HEK293T (cell line): ENCODE results near the gene SEC61A1.

Experiments used
- CTCF ChIA-PET: fragments of 350-600 bp; formaldehyde crosslinking; extraction: SDS; loops from one replicate; lab custom pipeline; 2021; ENCODE audit warnings: antibody characterized with exemption, inconsistent platforms; lab: Yijun Ruan, JAX
- POLR2A ChIA-PET: fragments of 350-600 bp; formaldehyde crosslinking; extraction: SDS; loops from one replicate; lab custom pipeline; 2020; ENCODE audit warnings: antibody characterized with exemption, inconsistent platforms; lab: Yijun Ruan, JAX
- DNase-seq: peaks from one replicate; pipeline ENCODE4 v3.0.0; 2012; ENCODE audit warnings: mixed read lengths; ENCODE audit errors: extremely low spot score
- ARNT ChIP-seq: fragments of 450-650 bp; IDR thresholded peaks from 2 replicates; pipeline ENCODE4 v1.6.1; 2017; ENCODE audit warnings: mild to moderate bottlenecking
- BHLHE40 ChIP-seq: fragments of 450-650 bp; IDR thresholded peaks from 2 replicates; pipeline ENCODE4 v1.6.1; 2016; ENCODE audit warnings: mild to moderate bottlenecking, moderate library complexity, borderline replicate concordance
- CTBP1 ChIP-seq: fragments of 450-650 bp; IDR thresholded peaks from 2 replicates; pipeline ENCODE4 v1.6.1; 2016; ENCODE audit warnings: borderline replicate concordance
- ELF4 ChIP-seq: fragments of 450-650 bp; IDR thresholded peaks from 2 replicates; pipeline ENCODE4 v1.6.1; 2017; ENCODE audit warnings: antibody characterized with exemption
- FOXA1 ChIP-seq: fragments of 450-650 bp; IDR thresholded peaks from 2 replicates; pipeline ENCODE4 v1.6.1; 2016; ENCODE audit warnings: mild to moderate bottlenecking
- FOXK2 ChIP-seq: fragments of 450-650 bp; IDR thresholded peaks from 2 replicates; pipeline ENCODE4 v1.6.1; 2016; ENCODE audit warnings: mild to moderate bottlenecking
- FOXM1 ChIP-seq: fragments of 450-650 bp; IDR thresholded peaks from 2 replicates; pipeline ENCODE4 v1.6.1; 2017; ENCODE audit warnings: mild to moderate bottlenecking, borderline replicate concordance
- HDGF ChIP-seq: fragments of 450-650 bp; IDR thresholded peaks from 2 replicates; pipeline ENCODE4 v1.6.1; 2017; ENCODE audit warnings: antibody characterized with exemption, borderline replicate concordance
- L3MBTL2 ChIP-seq: fragments of 450-650 bp; conservative IDR thresholded peaks from 2 replicates; pipeline ENCODE4 v1.6.1; 2016; ENCODE audit warnings: mild to moderate bottlenecking
- LEF1 ChIP-seq: fragments of 450-650 bp; IDR thresholded peaks from 2 replicates; pipeline ENCODE4 v1.6.1; 2017; ENCODE audit warnings: mild to moderate bottlenecking, borderline replicate concordance
- NFRKB ChIP-seq: fragments of 450-650 bp; IDR thresholded peaks from 2 replicates; pipeline ENCODE4 v1.6.1; 2016; ENCODE audit warnings: mild to moderate bottlenecking, moderate library complexity
- SP1 ChIP-seq: fragments of 450-650 bp; IDR thresholded peaks from 2 replicates; pipeline ENCODE4 v1.6.1; 2017
- SUZ12 ChIP-seq: fragments of 450-650 bp; IDR thresholded peaks from 2 replicates; pipeline ENCODE4 v1.6.1; 2016; ENCODE audit warnings: mild to moderate bottlenecking
- TARDBP ChIP-seq: fragments of 450-650 bp; IDR thresholded peaks from 2 replicates; pipeline ENCODE4 v1.6.1; 2016
- ZNF384 ChIP-seq: fragments of 450-650 bp; IDR thresholded peaks from 2 replicates; pipeline ENCODE4 v1.6.1; 2016
- TF ChIP-seq, protein P1 (sequence below): fragments of 450-650 bp; IDR thresholded peaks from 2 replicates; pipeline ENCODE4 v1.6.1; 2016

Gene SEC61A1

DNA sequence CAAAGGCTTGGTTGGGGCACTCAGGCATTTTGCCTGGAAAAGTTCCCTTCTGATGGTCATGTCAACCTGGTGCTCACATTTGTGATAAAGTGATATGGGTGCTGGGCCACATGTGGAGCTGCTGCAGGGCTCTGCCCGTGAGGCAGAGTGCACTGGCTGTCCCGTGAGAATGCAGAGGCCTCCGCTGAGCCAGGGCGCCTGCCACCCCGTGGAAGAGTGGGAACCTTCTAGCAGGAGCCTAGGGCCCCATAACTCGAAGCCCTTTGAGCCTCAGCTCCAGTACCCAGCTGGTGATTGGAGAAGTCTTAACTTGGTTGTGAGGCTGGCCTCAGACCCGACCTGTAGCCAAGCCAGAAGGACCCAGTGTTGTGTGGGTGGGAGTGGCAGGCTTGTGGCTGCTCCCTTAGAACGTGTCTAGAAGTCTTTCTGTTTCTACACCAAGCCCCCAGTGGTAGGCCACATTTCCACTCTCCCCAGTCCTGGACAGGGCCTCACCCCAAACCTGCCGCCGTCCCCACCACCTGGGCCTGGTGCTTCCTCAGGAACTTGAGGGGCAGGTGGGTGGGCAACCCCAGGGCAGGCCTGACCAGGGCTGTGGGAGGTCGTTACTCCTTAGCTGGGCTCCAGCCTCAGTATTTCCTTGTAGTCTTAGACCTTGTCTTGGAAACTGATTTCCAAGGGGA lies 19.7 kb downstream of the SEC61A1 start:
- ChIA-PET CTCF (no interaction called here), POLR2A (no interaction called here)
- no peak for DNase-seq
- TF ChIP-seq CTBP1: no peak

DNA sequence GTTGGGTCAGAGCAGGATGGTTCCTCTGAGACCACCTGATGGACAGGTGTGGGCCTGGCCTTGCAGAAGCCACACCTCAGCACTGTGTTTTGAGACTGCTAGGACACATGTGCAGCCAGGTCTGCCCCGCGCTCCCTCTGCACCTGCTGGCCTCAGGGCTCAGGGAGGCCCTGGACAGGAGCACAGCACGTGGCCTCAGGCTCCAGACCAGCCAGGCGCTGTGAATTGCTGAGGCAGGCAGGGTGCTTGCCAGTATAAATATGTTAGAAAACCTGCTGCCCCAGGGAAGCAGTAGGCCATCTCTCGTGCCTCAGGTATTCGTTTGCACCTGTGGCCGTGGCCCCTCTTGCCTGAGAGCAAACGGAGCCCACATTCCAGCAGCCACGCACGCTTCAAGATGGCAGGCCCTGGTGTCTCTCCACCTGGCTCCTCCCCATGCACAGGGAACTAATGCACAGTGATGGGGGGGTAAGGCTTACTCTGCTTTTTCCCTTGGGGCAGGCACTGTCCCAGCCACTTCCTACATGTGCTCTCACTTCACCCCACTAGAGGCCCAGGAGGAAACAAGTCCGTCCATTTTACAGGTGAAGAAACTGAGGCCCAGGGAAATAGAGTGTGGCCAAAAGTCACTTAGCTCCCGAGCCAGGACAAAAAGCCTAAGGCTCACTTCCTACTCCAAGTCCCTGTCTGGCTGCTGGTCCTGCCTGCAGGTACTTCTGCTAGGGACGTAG lies 20.4 kb downstream of the SEC61A1 start:
- no peak for DNase-seq
- no peak for TF ChIP-seq FOXK2
- no peak for TF ChIP-seq SUZ12
- TF ChIP-seq NFRKB: no peak
- TF ChIP-seq SP1: no peak
- no peak for TF ChIP-seq TARDBP
- no peak for TF ChIP-seq ZNF384
- TF ChIP-seq, protein P1, sequence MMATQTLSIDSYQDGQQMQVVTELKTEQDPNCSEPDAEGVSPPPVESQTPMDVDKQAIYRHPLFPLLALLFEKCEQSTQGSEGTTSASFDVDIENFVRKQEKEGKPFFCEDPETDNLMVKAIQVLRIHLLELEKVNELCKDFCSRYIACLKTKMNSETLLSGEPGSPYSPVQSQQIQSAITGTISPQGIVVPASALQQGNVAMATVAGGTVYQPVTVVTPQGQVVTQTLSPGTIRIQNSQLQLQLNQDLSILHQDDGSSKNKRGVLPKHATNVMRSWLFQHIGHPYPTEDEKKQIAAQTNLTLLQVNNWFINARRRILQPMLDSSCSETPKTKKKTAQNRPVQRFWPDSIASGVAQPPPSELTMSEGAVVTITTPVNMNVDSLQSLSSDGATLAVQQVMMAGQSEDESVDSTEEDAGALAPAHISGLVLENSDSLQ: no peak
- TF ChIP-seq LEF1: no peak
- no peak for TF ChIP-seq L3MBTL2
- no peak for TF ChIP-seq BHLHE40
- no peak for TF ChIP-seq ELF4
- TF ChIP-seq HDGF: no peak
- TF ChIP-seq FOXA1: no peak
- CTCF ChIA-PET: no interaction called here
- POLR2A ChIA-PET: no interaction called here

DNA sequence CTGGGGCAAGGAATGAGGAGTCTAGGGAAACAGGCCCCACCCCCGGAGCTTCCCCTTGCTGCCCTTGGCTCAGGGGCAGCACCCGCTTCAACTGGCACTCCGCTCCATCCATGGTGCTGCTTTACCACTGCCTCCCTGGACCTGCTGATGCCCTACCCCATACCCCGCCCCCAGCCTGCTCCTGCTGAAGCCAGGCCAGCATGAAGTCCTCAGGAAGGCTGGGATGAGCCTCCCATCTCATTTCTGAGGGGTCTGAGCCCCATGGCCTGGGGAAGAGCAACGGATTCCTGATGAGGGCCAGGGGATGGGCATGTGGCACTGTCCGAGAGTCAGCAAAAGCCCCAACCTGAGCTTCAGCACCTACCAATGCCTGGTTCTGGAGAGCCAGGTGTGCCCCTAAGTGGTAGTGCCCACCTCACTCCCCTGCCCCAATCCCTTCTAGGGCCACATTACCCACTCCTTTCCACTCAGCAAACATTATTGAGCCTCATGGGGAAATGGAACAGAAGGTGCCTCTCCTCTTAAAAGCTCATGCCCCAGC lies 21.0 kb downstream of the SEC61A1 start:
- CTCF ChIA-PET: interaction anchor here (0.7 kb wide), 1 partner anchor 22 kb away, joined by 4 read pairs; no protein-coding TSS in a partner anchor
- TF ChIP-seq LEF1 (no peak), L3MBTL2 (no peak)
- no peak for DNase-seq
- POLR2A ChIA-PET: no interaction called here

DNA sequence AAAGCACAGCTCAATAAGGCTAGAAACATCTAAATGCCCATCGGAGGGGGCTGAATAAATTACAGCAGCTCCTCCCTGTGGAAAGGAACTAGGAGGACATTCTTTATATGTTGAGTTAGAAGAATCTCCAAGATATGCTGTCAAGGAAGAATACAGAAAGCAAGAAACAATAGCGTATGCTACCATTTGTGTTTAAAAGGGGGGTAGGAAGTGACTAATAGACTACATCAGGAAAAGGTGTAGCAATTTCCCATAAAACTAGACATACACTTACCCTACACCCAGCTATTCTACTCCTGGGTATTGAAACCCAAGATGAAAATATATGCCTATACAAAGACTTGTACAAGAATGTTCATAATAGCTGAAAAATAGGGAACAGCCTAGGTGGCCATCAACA lies 21.6 kb downstream of the SEC61A1 start:
- TF ChIP-seq FOXA1: no peak
- TF ChIP-seq SUZ12: no peak
- no peak for TF ChIP-seq HDGF
- TF ChIP-seq TARDBP: no peak
- TF ChIP-seq, protein P1: no peak
- TF ChIP-seq BHLHE40: no peak
- TF ChIP-seq CTBP1: no peak
- TF ChIP-seq ELF4: no peak
- TF ChIP-seq FOXM1: no peak
- no peak for TF ChIP-seq FOXK2
- TF ChIP-seq L3MBTL2: no peak
- no peak for TF ChIP-seq SP1
- no peak for TF ChIP-seq LEF1
- DNase-seq: no peak
- CTCF ChIA-PET: interaction anchor here (0.7 kb wide), 1 partner anchor 21 kb away, joined by 4 read pairs; no protein-coding TSS in a partner anchor
- POLR2A ChIA-PET: no interaction called here

DNA sequence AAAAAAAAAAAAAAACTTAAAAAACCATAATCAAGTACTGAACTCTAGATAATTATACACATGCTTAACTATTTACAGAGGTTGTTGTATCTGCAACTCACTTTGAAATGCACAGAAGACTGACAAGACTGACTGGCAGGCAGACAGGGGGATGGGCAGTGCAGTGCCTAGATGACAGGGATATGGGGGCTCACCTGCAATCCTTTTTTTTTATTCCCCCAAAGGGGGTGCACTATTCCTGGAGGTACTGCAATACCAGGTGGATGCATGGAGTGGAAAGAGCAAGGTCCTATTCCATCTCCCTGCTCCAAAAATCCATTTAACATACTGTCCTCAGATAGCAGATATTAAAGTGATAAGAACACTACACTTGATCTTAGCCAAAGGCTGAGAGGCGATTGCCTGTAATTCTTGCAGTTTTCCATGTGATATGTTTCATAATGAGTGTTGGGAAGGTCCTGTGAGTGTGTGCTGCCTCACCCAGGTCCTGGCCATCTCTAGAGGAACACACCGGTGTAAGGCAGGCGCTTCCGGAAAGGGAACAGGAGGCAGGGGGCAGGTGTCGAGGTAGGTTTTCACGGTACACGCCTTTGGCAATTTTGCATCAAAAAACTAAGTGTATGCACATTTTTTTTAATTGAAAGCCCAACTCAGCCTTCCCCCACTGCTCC lies 22.7 kb downstream of the SEC61A1 start:
- no peak for TF ChIP-seq NFRKB
- TF ChIP-seq ARNT: no peak
- no peak for TF ChIP-seq HDGF
- no peak for TF ChIP-seq L3MBTL2
- TF ChIP-seq SP1: no peak
- no peak for TF ChIP-seq ZNF384
- TF ChIP-seq ELF4: no peak
- no peak for TF ChIP-seq CTBP1
- TF ChIP-seq BHLHE40: no peak
- TF ChIP-seq FOXM1: no peak
- no peak for TF ChIP-seq TARDBP
- no peak for TF ChIP-seq FOXA1
- TF ChIP-seq LEF1: no peak
- TF ChIP-seq FOXK2: no peak
- no peak for TF ChIP-seq SUZ12
- TF ChIP-seq, protein P1: no peak
- no peak for DNase-seq
- ChIA-PET POLR2A (no interaction called here), CTCF (no interaction called here)
